K562 (cell line): ENCODE data around the gene ODC1. TPM values are rescaled to one million over a fixed set of nuclear protein-coding genes. Genes with fewer than 3 reads are reported as not detected.
A peak's percentile ranks its signal among the peaks of the same experiment; 100 is the strongest.

ENCODE experiments used
- ELF2 ChIP-seq: fragments of 250-450 bp; sonication (Bioruptor Pico); IDR thresholded peaks from 2 replicates; pipeline ENCODE4 v1.5.0; 2021; ENCODE audit warnings: mild to moderate bottlenecking
- EZH2 ChIP-seq: IDR thresholded peaks from 2 replicates; pipeline ENCODE4 v1.6.1; 2012; ENCODE audit warnings: low read depth, mild to moderate bottlenecking, inconsistent platforms, low read length, borderline replicate concordance
- HES1 ChIP-seq: fragments of 450-650 bp; IDR thresholded peaks from 2 replicates; pipeline ENCODE4 v1.6.1; 2016; ENCODE audit warnings: low read depth, mild to moderate bottlenecking, moderate library complexity
- HLTF ChIP-seq: fragments of 450-650 bp; IDR thresholded peaks from 2 replicates; pipeline ENCODE4 v1.6.1; 2016
- KLF16 ChIP-seq: IDR thresholded peaks from 2 replicates; pipeline ENCODE4 v1.6.1; 2016; ENCODE audit warnings: antibody characterized with exemption
- RBFOX2 ChIP-seq: fragments of 200-400 bp; formaldehyde crosslinking; IDR thresholded peaks from 2 replicates; pipeline ENCODE4 v1.6.1; 2017; ENCODE audit warnings: low read depth, mild to moderate bottlenecking, low read length, moderate library complexity
- RCOR1 ChIP-seq, 2 experiments: IDR thresholded peaks; 2 replicates each; pipeline ENCODE4 v1.6.1; 2012; ENCODE audit warnings: low read depth in 2 of 2, low read length in 2 of 2, borderline replicate concordance in 1 of 2, improper control_type of control experiment in 1 of 2
- TCF15 ChIP-seq: fragments of 250-450 bp; sonication (Bioruptor Pico); IDR thresholded peaks from 2 replicates; pipeline ENCODE4 v1.8.0; 2022; ENCODE audit warnings: moderate library complexity, mild to moderate bottlenecking, inconsistent platforms
- TOE1 ChIP-seq, 2 experiments: fragments of 450-650 bp in 1 of 2; sonication (generic) in 1 of 2; formaldehyde crosslinking in 1 of 2; IDR thresholded peaks; 2 replicates each; pipeline versions ENCODE4 v1.7.1 to v1.8.0; 2016 to 2022; ENCODE audit warnings: borderline replicate concordance in 2 of 2, mild to moderate bottlenecking in 2 of 2, antibody characterized with exemption in 1 of 2, inconsistent platforms in 1 of 2, low read depth in 1 of 2, missing genetic modification reagents in 1 of 2, moderate library complexity in 1 of 2
- ZC3H4 ChIP-seq: sonication (generic); formaldehyde crosslinking; IDR thresholded peaks from 2 replicates; pipeline ENCODE4 v1.9.0; 2021; ENCODE audit warnings: missing genetic modification reagents, borderline replicate concordance
- ZNF140 ChIP-seq: fragments of 250-450 bp; sonication (Bioruptor Pico); IDR thresholded peaks from 2 replicates; pipeline ENCODE4 v1.8.0; 2021; ENCODE audit warnings: moderate library complexity, mild to moderate bottlenecking, inconsistent platforms
- ZNF197 ChIP-seq: fragments of 200-800 bp; sonication (Bioruptor generic); IDR thresholded peaks from 2 replicates; pipeline ENCODE4 v1.6.1; 2016; ENCODE audit warnings: low read depth, missing genetic modification characterization, missing compliant biosample characterization
- ZNF589 ChIP-seq: fragments of 200-800 bp; sonication (Bioruptor generic); IDR thresholded peaks from 2 replicates; pipeline ENCODE4 v1.6.1; 2016; ENCODE audit warnings: low read depth, missing genetic modification characterization, missing compliant biosample characterization
- ZNF639 ChIP-seq, 2 experiments: fragments of 200-800 bp in 1 of 2; sonication (Bioruptor generic) in 1 of 2; sonication (generic) in 1 of 2; formaldehyde crosslinking in 1 of 2; IDR thresholded peaks in 1 of 2; conservative IDR thresholded peaks in 1 of 2; 2 replicates each; pipeline versions ENCODE4 v1.5.0 to v1.6.1; 2016 to 2020; ENCODE audit warnings: missing compliant biosample characterization in 1 of 2, missing genetic modification characterization in 1 of 2, missing genetic modification reagents in 1 of 2
- ZNF717 ChIP-seq: fragments of 250-450 bp; sonication (Bioruptor Pico); IDR thresholded peaks from 2 replicates; pipeline ENCODE4 v1.5.0; 2021
- polyA plus RNA-seq, 8 experiments: library from polyadenylated mRNA; depleted of rRNA in 4 of 8; stranded (reverse) in 5 of 8; unstranded in 3 of 8; fragments of >200 nt; fragmentation: Nextera tagmentation in 2 of 8; fragmentation: Illumina TruSeq in 1 of 8; extraction: Ambion mirVana in 2 of 8; extraction: Trizol in 1 of 8; gene quantifications; 2 replicates each; pipeline versions ENCODE4 v1.2.1 to v1.2.3, GENCODE V29; 2011 to 2014; ENCODE audit warnings: inconsistent platforms in 1 of 8, missing spikeins in 1 of 8
- total RNA-seq, 7 experiments: library from RNA; depleted of rRNA in 6 of 7; stranded (reverse); fragments of >200 nt in 6 of 7; fragmentation: Illumina TruSeq in 2 of 7; extraction: Trizol in 2 of 7; gene quantifications; 2 replicates each; pipeline versions ENCODE4 v1.2.1 to v1.2.3, GENCODE V29; 2011 to 2021; ENCODE audit warnings: low replicate concordance in 1 of 7
- TF ChIP-seq, protein P1 (sequence below): fragments of 250-450 bp; sonication (Bioruptor Pico); IDR thresholded peaks from 2 replicates; pipeline ENCODE4 v1.4.0; 2020
- TF ChIP-seq, protein P2 (sequence below): fragments of 250-450 bp; sonication (Bioruptor Pico); IDR thresholded peaks from 2 replicates; pipeline ENCODE4 v1.4.0; 2020

ODC1 gene
- total and polyA plus RNA-seq, 9 of the 15 experiments (the other 6 are each of a cell fraction or from before 2014, with no cell fraction given), result 142 to 563 (median 457) TPM

DNA sequence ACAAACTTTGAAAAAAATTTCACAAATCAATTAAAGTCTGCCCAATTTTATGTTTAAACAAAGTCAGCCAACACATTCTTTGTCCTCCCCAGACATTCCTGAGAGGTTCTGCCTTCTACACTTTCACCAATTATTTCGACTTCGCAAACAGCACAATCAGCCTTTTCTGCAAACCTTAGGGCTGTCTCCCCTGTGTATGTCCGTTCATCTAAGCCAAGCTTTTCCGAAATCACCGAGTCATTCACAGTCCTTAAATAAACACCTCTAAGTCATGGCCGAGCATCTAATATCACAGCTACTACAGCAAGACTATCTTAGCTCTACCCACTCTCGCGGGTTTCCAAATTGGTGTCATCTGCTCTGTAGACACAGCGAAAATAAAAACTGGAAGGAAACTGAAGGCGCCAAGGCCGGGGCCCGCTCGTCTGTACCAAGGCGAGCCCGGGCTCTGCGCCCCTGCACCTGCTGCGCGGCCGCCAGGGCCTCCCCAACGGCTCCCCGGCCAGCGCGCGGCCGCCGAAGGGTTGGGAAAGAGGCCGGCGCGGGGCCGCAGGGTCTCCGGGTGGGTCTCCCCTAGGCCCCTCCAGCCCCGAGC is 730 bp downstream of the ODC1 start (continued):
- TF ChIP-seq TOE1 (IDR thresholded peaks at IDR 0.05; ENCODE audit: borderline replicate concordance), result no peak
- TF ChIP-seq TOE1 (CRISPR knock-in tag; IDR thresholded peaks at IDR 0.05; ENCODE audit: borderline replicate concordance, low read depth), result no peak
- TF ChIP-seq, protein P1, sequence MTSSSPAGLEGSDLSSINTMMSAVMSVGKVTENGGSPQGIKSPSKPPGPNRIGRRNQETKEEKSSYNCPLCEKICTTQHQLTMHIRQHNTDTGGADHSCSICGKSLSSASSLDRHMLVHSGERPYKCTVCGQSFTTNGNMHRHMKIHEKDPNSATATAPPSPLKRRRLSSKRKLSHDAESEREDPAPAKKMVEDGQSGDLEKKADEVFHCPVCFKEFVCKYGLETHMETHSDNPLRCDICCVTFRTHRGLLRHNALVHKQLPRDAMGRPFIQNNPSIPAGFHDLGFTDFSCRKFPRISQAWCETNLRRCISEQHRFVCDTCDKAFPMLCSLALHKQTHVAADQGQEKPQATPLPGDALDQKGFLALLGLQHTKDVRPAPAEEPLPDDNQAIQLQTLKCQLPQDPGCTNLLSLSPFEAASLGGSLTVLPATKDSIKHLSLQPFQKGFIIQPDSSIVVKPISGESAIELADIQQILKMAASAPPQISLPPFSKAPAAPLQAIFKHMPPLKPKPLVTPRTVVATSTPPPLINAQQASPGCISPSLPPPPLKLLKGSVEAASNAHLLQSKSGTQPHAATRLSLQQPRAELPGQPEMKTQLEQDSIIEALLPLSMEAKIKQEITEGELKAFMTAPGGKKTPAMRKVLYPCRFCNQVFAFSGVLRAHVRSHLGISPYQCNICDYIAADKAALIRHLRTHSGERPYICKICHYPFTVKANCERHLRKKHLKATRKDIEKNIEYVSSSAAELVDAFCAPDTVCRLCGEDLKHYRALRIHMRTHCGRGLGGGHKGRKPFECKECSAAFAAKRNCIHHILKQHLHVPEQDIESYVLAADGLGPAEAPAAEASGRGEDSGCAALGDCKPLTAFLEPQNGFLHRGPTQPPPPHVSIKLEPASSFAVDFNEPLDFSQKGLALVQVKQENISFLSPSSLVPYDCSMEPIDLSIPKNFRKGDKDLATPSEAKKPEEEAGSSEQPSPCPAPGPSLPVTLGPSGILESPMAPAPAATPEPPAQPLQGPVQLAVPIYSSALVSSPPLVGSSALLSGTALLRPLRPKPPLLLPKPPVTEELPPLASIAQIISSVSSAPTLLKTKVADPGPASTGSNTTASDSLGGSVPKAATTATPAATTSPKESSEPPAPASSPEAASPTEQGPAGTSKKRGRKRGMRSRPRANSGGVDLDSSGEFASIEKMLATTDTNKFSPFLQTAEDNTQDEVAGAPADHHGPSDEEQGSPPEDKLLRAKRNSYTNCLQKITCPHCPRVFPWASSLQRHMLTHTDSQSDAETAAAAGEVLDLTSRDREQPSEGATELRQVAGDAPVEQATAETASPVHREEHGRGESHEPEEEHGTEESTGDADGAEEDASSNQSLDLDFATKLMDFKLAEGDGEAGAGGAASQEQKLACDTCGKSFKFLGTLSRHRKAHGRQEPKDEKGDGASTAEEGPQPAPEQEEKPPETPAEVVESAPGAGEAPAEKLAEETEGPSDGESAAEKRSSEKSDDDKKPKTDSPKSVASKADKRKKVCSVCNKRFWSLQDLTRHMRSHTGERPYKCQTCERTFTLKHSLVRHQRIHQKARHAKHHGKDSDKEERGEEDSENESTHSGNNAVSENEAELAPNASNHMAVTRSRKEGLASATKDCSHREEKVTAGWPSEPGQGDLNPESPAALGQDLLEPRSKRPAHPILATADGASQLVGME (CRISPR knock-in tag), result peak; percentile 73
- no peak for TF ChIP-seq TCF15
- no peak for TF ChIP-seq ZNF639 (CRISPR knock-in tag; conservative IDR thresholded peaks at IDR 0.05 in 1 of 2, IDR thresholded peaks at IDR 0.05 in 1 of 2)
- TF ChIP-seq, protein P2, sequence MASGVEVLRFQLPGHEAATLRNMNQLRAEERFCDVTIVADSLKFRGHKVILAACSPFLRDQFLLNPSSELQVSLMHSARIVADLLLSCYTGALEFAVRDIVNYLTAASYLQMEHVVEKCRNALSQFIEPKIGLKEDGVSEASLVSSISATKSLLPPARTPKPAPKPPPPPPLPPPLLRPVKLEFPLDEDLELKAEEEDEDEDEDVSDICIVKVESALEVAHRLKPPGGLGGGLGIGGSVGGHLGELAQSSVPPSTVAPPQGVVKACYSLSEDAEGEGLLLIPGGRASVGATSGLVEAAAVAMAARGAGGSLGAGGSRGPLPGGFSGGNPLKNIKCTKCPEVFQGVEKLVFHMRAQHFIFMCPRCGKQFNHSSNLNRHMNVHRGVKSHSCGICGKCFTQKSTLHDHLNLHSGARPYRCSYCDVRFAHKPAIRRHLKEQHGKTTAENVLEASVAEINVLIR, result no peak
- TF ChIP-seq RCOR1 (IDR thresholded peaks at IDR 0.05; ENCODE audit: borderline replicate concordance in 1 of 2, low read depth in 2 of 2, low read length in 2 of 2), result no peak
- TF ChIP-seq EZH2, result no peak
- no peak for TF ChIP-seq ZNF140 (CRISPR knock-in tag)
- no peak for TF ChIP-seq ZNF197 (CRISPR knock-in tag)
- TF ChIP-seq ZNF589 (CRISPR knock-in tag), result peak; percentile 8; the same call in 1 of the 2 replicates
- no peak for TF ChIP-seq KLF16
- TF ChIP-seq RBFOX2, result peak; percentile 95
- TF ChIP-seq HLTF, result no peak
- no peak for TF ChIP-seq HES1
- no peak for TF ChIP-seq ZNF717 (CRISPR knock-in tag)
- peak; percentile 37 for TF ChIP-seq ZC3H4 (CRISPR knock-in tag)
- no peak for TF ChIP-seq ELF2 (CRISPR knock-in tag)
